GM19438 (cell line): ENCODE measurements around the gene C16orf89.
"Not testable (repeated sequence)": the region's sequence is repeated elsewhere in the genome, so short reads cannot be mapped to it uniquely, and the experiment has no call there.

Experiments used
- ATAC-seq: cut with Tn5 transposase; IDR thresholded peaks from one replicate; pipeline ENCODE4 v1.9.1; 2021; ENCODE audit warnings: low read depth; ENCODE audit not compliant: unreplicated experiment

C16orf89 gene

DNA sequence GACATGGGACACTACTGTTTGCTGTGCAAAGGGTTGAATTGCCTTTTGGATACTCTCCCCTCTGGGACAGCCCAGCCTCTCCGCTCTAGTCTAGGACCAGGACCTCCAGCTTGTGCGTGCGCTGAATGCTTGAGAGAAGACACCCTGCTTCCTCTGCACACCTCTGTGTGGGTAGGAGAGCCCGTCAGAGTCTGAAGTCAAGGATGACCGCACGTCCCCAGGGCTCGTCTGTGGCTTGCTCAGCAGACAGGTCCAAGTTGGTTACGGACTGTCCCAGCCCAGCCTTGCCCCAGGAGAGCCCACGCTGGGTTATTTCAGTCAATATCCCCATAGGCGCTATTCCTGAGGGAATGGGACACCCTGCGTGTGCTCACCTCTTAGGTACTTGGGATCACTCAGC, 3.7 kb downstream of the C16orf89 start:
- no peak for ATAC-seq

DNA sequence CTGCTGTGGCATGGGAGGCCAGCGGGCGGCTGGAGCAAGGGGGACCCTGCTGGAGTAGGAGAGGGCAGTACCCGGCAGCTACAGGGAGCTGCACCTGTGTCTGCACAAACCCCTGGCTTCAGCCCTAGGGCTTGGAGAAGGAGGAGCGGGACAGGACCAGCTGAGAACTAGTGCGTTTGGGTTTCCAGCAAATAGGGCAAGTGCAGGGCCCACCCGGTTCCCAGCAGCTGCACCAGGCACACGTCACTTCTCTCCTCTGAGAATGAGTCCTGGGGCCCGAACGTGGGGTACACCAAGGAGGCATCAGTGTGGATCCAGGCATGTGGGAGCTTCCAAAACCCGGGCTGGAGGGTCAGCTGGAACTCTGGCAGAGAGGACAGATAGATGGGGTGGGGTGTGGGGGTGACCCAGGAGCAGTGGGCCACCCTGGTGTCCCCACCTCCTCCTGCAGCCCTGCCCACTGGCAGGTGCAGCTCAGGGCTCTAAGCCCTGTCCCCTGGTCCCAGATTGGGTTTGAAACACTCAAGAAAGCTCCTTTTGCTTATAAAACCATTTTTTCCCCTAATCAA, 5.6 kb downstream of the C16orf89 start:
- ATAC-seq: no peak

DNA sequence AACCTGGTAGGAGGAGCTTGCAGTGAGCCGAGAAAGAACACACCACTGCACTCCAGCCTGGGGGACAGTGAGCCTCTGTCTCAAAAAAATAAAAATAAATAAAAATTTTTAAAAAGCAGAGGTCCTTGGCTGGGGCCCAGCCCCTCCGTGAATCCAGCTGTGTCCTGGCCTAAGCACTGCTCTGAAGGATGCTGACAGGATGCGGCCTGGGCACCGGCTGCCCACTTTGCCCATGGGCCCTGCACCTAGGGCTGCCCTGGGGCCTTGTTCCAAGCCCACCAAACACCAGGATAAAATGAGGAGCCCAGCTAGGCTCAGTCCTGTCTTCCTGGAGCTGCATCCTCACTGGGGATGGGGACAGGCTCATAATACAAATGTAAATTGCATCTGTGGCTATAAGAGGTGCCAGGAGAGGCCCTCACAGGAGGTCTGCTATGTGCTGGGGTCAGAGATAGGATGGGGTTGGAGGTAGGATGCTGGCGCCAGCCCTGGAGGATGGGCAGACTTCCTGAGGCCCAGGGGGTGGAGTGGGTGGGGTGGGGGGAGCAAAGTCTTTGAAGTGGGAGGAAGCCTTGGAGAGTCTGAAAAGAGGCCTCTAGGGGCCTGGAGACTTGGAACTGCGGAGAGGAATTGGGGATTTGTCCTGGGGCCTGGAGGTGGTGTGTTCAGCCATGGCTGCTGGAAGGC, 6.2 kb downstream of the C16orf89 start:
- ATAC-seq: no peak

DNA sequence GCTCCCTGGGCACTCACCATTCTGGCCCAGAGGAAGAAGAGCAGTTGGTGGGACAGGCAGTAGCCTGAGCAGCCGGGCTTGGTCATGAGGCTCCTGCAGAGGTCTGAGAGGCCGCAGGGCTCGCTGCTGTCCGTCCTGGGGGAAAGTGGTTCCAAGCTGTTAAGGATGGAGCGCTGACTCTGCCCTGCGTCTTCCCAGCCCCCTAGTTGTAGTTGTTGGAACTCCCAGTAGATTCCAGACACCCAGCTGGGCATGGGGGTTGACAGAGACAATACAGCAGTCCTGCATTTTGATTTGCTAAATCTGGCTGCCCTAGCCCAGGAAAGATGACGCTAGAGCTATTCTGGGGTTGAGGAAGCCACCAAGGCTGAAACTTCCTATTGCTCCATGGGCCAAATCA, 7.3 kb downstream of the C16orf89 start:
- no peak for ATAC-seq

DNA sequence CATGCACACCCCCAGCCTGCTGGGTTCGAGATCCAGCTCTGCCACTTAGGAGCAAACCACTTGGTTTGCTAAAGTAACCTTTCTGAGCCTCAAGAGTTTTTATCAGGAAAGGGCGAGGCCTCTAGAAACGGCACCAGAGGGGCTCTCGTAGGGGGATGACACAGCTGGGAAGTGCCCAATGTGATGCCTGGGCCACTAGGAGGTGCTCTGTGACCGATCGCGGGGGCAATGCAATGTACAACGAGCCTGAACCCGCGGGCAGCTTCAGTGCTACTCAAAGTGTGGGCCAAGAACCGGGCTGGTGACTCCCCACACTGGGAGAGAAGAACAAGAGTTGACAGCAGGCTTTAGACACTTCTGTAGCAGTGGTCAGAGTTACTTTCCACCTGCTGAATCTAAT, 9.4 kb downstream of the C16orf89 start:
- ATAC-seq: no peak

DNA sequence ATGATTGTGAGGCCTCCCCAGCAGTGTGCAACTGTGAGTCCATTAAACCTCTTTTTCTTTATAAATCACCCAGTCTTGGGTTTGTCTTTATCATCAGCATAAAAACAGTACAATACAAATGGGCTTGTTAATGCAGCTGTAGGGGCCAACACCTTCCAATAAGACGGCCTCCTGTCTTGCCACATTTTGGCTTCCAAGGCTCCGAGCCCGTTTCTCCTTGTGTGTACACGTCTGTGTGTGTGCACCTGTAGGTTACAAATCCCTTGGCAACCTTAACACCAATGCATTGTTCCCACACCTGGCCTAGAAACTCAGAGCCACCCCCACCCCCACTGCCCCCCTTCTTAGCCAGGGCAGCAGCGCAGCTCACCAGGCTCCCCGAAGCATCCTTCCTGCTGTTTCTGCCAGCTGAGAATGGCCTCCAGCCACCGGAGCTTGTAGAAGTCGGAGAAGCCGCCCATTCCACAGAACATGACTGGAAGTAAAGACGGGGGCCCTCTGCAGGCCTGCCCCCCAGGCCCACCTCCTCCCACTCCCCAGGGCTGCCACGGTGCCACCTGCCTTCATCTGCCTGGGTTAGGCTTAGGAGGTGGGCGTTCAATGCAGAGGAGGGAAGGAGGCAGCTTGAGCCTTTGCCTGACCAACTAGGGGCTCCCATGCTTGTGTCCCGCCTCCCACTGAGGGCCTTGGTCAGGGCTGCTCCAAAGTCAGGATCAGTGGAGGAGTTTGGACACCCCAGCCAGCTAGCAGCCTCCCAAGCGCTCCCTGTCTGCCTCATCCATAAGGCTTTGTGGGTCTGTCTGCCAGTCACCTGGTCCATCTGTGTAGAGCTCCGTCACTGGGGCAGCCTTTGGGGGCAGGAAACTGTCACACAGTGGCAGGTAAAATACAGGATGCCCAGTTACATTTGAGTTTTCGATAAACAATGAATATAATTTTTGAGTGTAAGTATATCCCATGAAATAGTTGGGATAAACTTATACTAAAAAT, 10.6 kb downstream of the C16orf89 start:
- ATAC-seq: no peak

DNA sequence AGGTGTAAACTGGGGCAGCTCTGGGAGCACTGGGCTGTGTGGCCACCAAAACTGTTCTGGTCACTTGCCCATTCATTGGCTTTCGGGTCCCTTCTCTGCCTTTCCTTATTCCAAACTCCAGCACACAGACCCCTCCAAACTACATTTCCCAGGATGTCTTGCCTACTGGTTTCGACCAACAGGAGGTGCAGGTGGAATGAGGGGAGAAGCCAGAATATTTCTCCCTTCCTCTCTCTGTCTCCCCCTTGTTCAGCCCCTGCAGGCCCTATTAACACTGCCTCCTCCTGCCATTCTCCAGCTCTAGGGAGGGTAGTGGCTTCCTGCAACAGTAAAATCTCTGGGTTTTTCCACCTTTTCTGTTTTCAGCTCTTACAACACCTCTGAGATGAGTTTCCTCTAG, 18.8 kb downstream of the C16orf89 start:
- no peak for ATAC-seq

DNA sequence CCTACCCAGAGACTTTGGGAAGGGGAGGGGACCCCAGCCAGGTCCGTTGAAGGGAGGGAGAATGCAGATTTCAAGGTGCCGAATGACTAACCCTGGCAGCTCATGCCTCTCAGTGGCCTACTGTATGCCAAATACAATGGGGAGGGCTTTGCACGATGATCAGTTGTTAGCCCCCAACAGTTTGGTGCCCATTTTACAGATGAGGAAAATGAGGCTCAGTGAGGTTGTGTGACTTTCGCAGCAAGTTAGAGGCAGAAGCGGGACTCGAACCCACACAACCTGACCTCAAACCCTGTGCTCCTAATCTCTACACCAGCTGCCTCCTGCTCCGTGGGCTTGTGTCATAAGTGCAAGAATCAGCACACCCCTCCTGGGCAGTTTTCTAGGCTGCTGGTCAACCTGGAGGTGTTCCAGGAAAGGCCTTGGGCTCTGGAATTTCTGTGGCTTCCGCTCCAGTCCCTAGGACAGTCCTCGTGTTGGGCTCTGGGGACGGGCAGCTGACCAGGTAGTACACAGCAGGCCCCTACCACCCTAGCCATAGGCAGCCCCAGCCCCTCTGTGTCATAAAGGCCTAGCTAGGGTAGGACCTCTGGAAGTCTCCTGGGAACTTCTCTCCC, 20.1 kb downstream of the C16orf89 start:
- no peak for ATAC-seq

DNA sequence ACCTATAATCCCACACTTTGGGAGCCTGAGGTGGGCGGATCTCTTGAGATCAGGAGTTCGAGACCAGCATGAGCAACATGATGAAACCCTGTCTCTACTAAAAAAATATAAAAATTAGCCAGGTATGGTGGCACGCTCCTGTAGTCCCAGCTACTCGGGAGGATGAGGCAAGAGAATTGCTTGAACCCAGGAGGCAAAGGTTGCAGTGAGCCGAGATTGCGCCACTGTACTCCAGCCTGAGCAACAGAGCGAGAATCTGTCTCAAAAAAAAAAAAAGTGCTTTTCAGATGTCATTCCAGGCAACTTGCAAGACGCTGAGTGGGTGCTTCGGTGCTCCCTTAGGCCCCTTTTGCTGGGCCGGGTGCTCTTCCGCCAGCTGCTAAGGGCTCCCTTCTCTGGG, 21.2 kb downstream of the C16orf89 start:
- not testable (repeated sequence) for ATAC-seq

DNA sequence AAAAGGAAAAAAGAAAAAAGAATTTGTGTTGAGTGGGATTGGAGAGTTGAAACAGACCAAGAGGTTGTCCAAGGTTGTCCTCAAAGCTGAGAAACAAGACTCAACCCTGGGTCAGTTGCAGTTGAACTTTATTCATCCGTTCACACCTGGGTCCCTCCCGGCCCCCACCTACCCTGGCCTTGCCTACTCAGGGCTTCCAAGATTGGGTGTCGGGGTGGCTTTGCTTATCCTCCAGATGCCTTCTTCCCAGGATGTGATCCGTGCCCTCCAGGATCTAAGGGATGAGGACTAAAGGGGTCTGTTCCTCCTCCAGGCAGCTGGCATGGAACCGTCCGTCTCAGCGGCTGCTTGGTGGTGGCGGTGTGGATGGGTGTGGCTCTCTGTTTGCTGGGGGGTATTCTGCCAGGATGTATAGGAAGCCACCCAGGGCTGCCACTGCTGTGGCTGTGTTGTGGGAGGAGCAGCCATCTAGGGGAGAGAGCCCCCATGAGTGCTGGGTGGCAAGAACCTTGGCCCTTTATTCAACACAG, 21.7 kb downstream of the C16orf89 start:
- ATAC-seq: no peak

DNA sequence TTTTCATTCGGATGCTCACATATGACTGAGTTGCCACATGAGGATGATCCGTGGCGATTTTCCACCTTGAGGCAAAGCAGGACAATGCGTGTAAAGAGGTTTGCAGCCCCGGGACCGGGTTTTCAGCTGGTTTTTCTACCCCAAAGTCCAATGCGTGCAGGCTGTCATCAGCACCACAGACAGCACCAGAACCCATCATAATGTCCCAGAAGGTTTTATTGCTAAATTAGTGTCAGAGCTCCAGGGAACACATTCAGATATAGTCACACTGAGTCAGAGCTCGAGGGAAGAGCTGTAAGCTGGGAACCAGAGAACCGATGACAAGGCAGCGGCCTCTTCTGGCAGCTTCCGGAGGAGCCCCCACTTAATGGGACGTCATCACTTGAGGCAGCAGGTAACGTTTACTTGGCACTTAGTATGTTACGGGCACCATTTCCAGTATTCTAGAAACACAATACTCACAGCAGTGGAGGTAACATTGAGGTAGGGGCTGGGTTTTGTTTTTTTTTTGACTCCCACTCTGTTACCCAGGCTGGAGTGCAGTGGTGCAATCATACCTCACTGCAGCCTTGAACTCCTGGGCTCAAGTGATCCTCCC, 23.1 kb downstream of the C16orf89 start:
- no peak for ATAC-seq

DNA sequence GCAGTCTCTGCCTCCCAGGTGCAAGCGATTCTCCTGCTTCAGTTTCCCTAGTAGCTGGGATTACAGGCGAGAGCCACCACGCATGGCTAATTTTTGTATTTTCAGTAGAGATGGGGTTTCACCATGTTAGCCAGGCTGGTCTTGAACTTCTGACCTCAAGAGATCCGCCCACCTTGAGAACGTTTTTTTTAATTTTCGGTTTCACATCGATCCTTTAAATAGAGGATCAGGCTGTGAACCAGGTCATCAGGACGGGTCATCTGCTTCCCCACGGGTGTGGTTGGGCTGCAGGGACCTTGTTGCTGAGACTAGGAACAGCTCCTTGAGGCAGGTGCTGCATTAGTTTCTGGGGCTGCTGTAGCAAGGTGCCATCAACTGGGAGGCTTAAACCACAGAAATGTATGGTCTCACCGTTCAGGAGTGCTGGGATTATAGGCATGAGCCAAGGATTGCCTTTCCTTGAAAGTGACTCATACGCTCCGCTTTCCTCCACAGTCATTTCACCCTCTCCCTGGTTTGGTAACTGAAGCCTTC, 24.1 kb downstream of the C16orf89 start:
- peak; percentile 91 for ATAC-seq

DNA sequence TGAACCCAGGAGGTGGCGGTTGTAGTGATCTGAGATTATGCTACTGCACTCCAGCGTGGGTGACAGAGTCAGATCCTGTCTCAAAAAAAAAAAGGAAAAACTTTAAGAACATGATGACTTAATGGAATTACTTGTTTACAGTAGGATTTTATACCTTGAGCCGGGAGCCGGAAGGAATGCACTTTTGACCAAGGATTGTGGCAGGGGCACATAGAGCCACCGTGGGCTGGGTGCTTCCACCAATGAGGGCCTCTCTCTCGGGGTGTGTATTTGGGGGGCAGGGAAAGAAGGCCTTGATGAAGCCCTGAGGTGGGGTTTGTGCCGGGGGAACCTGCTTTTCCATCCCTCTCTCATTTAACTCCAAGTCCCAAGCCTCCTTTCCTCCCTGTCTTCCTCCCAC, 25.3 kb downstream of the C16orf89 start:
- no peak for ATAC-seq

DNA sequence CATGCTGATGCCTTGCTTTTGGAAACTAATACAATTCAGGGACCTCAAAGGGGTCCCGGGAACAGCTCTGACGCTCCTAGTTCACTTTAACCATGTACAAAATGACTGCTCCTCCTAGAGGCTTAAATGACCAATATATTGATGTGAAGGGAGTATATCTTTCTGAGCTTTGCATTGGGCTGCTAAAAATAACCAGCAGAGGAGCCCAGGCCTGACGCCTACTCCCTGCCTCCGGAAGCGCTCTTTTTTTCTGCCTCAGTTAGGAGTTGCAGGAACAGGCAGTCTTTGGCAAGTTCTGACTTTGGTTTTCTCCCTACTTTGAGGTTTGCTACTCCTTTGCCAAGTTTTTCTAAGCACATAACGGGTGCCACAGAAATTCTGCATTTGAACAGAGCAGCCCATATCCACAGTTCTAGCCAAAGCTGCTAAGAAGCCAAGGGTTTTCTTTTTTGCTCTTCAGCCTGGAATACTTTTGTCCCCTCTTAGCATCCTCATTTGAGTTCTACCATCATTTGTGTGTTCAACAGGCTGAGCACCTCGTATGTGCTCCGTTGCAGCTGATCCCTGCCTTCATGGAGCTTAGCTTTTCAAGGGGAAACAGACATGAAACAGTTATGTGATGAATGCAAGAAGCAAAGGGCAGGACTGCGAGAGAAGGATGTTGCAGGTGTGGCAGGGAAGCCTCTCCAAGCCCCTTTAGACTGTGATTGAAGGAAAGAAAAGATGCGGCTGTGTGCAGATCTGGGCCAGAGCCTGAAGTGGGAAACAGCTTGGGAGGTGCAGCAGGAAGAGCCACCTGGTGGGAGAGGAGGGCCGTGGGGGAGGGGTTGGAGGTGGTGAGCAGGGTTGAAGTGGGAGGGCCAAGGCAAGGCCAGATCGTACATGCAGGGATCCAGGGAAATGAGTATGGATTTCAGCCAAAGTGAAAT, 29.3 kb downstream of the C16orf89 start:
- no peak for ATAC-seq

DNA sequence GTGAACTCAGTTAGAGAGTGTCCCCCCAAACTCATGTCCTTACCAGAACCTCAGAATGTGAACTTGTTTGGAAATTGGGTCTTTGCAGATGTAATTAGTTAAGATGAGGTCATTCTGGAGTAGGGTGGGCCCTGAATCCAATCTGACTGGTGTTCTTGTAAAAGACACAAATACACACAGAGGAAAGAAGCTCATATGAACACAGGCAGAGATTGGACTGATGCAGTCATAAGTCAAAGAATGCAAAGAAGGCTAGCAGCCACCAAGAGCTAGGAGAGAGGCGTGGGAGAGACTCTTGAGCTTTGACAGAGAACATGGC, 29.9 kb downstream of the C16orf89 start:
- ATAC-seq: no peak

DNA sequence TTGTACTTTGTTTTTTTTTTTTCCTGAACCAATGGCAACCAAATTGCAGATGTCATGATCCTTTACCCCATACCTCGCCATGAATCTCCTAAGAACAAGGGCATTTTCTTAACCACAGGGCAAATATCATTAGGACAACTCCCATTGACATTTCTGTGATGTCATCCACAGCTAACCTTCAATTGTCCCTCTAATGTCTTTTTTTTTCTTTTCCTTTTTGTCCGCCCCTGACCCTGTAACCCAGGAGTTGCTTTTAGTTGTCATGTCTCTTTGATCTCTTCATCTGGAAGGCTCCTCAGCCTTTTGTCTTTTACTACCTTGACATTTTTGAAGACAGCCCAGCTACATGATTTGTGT, 31.6 kb downstream of the C16orf89 start:
- no peak for ATAC-seq

DNA sequence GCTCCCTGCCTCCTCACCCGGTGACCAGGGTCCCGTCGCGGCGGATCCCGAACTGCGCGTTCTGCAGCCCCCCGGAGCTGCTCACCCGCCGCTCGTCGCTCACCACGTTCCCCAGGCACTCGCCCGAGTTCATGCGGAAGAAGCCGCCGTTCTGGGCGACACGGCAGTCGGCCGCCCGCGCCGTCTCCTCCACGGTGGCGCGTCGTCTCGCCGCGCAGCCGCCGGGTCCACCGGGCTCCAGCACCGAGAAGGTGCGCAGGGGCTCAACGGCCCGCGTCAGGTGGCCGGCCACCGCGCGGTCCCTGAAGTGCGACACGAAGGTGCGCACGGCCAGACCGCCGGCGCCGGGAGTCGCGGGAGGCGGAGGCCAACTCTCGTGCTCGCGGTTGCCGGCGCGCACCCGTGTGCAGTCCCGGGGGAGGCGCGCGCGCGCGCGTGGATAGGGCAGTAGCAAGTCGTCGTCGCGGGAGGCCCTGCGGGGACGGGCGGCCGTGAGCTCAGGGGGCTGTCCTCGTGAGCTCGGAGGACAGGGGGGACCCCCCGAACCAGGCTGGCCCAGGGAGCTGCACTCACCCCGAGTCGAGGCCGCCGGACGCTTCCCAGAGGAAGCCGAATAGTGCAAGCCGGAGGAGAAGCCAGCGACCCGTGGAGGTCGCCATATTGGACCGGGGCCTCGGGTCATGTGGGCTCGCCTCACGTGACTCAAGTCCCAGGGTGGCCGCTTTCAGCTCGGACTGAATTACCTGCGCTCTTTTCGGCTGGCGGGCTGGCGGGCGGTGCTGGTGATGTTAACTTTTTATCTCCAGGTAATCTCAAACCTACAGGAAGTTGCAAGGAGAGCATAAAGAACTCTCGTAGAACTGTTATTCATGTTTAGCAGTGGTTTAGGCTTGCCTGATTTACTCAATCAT, 32.2 kb downstream of the C16orf89 start, which contains the start of gene NAGPA:
Gene NAGPA, minus strand, starts transcription at position 680 of the 911 bp plus-strand sequence. Its CDS starts 21 bp downstream, at position 659.
- peak; percentile 96 for ATAC-seq

DNA sequence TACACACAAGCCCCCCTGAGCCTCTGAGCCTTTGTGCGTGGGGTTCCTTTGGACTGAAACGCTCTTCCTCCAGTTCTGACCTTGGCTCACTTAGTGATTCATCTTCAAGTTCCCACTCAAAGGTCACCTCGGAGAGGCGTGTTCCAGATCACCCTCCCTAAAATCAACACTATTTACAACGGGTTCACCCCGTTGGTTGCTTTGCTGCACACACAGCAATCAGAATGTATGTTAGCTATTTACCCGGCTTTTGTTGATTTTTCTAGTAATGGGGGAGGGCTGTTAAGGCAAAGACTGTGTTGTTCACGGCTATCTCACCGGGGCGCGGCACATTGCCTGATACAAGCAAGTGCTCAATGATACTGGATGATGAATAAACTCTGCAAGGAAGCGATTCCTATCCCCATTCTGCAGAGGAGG, 33.0 kb downstream of the C16orf89 start:
- no peak for ATAC-seq
